ENCODE results near the gene FAM120C.

FAM120C gene

GRCh38 chrX:54182864-54183613, at the start of gene FAM120C:
FAM120C (minus strand) TSS chrX:54183254; CDS start chrX:54183198, 56 bp downstream.
- DNase-seq: peak; percentile 94

- no peak for DNase-seq
Measured at GRCh38 chrX:54230435-54231148, 47.5 kb upstream of the FAM120C start.

- DNase-seq: peak; percentile 49
Measured at GRCh38 chrX:54223581-54223980, 40.5 kb upstream of the FAM120C start.

GRCh38 chrX:54213603-54214002, 30.5 kb upstream of the FAM120C start:
- no peak for DNase-seq

GRCh38 chrX:54208531-54208930, 25.5 kb upstream of the FAM120C start:
- DNase-seq: no peak

- DNase-seq: no peak
Measured at GRCh38 chrX:54198262-54198661, 15.2 kb upstream of the FAM120C start.

- DNase-seq: no peak
Measured at GRCh38 chrX:54194982-54195588, 12.0 kb upstream of the FAM120C start.

- no peak for DNase-seq
Measured at GRCh38 chrX:54193085-54193821, 10.2 kb upstream of the FAM120C start.

- no peak for DNase-seq
Measured at GRCh38 chrX:54184474-54184873, 1.4 kb upstream of the FAM120C start.

- peak; percentile 69 for DNase-seq
Measured at GRCh38 chrX:54182194-54182863, 725 bp downstream of the FAM120C start.

- DNase-seq: peak; percentile 27
Measured at GRCh38 chrX:54181202-54181953, 1.7 kb downstream of the FAM120C start.

GRCh38 chrX:54180403-54180802, 2.7 kb downstream of the FAM120C start:
- no peak for DNase-seq

- no peak for DNase-seq
Measured at GRCh38 chrX:54178100-54178940, 4.7 kb downstream of the FAM120C start.

GRCh38 chrX:54177306-54177705, 5.7 kb downstream of the FAM120C start:
- DNase-seq: no peak

GRCh38 chrX:54173791-54174190, 9.3 kb downstream of the FAM120C start:
- no peak for DNase-seq

GRCh38 chrX:54172455-54172854, 10.6 kb downstream of the FAM120C start:
- DNase-seq: no peak

GRCh38 chrX:54171527-54172250, 11.4 kb downstream of the FAM120C start:
- DNase-seq: no peak

GRCh38 chrX:54171091-54171490, 12.0 kb downstream of the FAM120C start:
- DNase-seq: no peak

- no peak for DNase-seq
Measured at GRCh38 chrX:54166915-54167314, 16.1 kb downstream of the FAM120C start.

GRCh38 chrX:54157561-54157960, 25.5 kb downstream of the FAM120C start:
- no peak for DNase-seq

All from NCI-H82 (cell line).